ENCODE results near the gene CHRM4.

- TF ChIP-seq, protein P1, sequence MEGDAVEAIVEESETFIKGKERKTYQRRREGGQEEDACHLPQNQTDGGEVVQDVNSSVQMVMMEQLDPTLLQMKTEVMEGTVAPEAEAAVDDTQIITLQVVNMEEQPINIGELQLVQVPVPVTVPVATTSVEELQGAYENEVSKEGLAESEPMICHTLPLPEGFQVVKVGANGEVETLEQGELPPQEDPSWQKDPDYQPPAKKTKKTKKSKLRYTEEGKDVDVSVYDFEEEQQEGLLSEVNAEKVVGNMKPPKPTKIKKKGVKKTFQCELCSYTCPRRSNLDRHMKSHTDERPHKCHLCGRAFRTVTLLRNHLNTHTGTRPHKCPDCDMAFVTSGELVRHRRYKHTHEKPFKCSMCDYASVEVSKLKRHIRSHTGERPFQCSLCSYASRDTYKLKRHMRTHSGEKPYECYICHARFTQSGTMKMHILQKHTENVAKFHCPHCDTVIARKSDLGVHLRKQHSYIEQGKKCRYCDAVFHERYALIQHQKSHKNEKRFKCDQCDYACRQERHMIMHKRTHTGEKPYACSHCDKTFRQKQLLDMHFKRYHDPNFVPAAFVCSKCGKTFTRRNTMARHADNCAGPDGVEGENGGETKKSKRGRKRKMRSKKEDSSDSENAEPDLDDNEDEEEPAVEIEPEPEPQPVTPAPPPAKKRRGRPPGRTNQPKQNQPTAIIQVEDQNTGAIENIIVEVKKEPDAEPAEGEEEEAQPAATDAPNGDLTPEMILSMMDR (IDR thresholded peaks at IDR 0.05): no peak
- TF ChIP-seq POLR2AphosphoS5 (IDR thresholded peaks at IDR 0.05) (no peak), POLR2A (IDR thresholded peaks at IDR 0.05) (no peak)
These were observed 23.3 kb upstream of the CHRM4 start for GRCh38 chr11:46414879-46415278.

Data from breast epithelium (tissue), 3 donors.